ENCODE data around the gene NACC2. TPM values are rescaled to one million over a fixed set of nuclear protein-coding genes. Genes with fewer than 3 reads are reported as not detected.

NACC2 gene
- total and polyA plus RNA-seq, 2 of the 8 experiments (the other 6 are each of a cell fraction or from before 2014, with no cell fraction given), result 8.3 to 14.0 TPM

DNA sequence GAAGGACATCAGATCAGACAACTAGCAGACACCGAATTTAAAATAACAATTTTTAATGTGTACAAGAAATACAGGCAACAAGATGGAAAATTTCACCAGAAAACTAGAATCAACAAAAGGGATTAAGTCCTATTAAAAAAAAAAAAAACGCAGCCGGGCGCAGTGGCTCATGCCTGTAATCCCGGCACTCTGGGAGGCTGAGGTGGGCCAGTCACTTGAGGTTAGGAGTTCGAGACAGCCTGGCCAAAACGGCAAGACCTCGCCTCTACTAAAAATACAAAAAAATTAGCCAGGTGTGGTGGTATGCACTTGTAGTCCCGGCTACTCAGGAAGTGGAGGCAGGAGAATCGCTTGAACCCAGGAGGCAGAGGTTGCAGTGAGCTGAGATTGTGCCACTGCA is 69.6 kb downstream of the NACC2 start (continued):
- TF ChIP-seq, protein P1, sequence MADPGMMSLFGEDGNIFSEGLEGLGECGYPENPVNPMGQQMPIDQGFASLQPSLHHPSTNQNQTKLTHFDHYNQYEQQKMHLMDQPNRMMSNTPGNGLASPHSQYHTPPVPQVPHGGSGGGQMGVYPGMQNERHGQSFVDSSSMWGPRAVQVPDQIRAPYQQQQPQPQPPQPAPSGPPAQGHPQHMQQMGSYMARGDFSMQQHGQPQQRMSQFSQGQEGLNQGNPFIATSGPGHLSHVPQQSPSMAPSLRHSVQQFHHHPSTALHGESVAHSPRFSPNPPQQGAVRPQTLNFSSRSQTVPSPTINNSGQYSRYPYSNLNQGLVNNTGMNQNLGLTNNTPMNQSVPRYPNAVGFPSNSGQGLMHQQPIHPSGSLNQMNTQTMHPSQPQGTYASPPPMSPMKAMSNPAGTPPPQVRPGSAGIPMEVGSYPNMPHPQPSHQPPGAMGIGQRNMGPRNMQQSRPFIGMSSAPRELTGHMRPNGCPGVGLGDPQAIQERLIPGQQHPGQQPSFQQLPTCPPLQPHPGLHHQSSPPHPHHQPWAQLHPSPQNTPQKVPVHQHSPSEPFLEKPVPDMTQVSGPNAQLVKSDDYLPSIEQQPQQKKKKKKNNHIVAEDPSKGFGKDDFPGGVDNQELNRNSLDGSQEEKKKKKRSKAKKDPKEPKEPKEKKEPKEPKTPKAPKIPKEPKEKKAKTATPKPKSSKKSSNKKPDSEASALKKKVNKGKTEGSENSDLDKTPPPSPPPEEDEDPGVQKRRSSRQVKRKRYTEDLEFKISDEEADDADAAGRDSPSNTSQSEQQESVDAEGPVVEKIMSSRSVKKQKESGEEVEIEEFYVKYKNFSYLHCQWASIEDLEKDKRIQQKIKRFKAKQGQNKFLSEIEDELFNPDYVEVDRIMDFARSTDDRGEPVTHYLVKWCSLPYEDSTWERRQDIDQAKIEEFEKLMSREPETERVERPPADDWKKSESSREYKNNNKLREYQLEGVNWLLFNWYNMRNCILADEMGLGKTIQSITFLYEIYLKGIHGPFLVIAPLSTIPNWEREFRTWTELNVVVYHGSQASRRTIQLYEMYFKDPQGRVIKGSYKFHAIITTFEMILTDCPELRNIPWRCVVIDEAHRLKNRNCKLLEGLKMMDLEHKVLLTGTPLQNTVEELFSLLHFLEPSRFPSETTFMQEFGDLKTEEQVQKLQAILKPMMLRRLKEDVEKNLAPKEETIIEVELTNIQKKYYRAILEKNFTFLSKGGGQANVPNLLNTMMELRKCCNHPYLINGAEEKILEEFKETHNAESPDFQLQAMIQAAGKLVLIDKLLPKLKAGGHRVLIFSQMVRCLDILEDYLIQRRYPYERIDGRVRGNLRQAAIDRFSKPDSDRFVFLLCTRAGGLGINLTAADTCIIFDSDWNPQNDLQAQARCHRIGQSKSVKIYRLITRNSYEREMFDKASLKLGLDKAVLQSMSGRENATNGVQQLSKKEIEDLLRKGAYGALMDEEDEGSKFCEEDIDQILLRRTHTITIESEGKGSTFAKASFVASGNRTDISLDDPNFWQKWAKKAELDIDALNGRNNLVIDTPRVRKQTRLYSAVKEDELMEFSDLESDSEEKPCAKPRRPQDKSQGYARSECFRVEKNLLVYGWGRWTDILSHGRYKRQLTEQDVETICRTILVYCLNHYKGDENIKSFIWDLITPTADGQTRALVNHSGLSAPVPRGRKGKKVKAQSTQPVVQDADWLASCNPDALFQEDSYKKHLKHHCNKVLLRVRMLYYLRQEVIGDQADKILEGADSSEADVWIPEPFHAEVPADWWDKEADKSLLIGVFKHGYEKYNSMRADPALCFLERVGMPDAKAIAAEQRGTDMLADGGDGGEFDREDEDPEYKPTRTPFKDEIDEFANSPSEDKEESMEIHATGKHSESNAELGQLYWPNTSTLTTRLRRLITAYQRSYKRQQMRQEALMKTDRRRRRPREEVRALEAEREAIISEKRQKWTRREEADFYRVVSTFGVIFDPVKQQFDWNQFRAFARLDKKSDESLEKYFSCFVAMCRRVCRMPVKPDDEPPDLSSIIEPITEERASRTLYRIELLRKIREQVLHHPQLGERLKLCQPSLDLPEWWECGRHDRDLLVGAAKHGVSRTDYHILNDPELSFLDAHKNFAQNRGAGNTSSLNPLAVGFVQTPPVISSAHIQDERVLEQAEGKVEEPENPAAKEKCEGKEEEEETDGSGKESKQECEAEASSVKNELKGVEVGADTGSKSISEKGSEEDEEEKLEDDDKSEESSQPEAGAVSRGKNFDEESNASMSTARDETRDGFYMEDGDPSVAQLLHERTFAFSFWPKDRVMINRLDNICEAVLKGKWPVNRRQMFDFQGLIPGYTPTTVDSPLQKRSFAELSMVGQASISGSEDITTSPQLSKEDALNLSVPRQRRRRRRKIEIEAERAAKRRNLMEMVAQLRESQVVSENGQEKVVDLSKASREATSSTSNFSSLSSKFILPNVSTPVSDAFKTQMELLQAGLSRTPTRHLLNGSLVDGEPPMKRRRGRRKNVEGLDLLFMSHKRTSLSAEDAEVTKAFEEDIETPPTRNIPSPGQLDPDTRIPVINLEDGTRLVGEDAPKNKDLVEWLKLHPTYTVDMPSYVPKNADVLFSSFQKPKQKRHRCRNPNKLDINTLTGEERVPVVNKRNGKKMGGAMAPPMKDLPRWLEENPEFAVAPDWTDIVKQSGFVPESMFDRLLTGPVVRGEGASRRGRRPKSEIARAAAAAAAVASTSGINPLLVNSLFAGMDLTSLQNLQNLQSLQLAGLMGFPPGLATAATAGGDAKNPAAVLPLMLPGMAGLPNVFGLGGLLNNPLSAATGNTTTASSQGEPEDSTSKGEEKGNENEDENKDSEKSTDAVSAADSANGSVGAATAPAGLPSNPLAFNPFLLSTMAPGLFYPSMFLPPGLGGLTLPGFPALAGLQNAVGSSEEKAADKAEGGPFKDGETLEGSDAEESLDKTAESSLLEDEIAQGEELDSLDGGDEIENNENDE (IDR thresholded peaks at IDR 0.05; ENCODE audit: insufficient replicate concordance, low read length), result no peak
